Esophagus muscularis mucosa (tissue), 4 donors: ENCODE data around the gene ARHGAP24.

Experiments used
- CTCF ChIP-seq, 3 experiments: fragments of 200-600 bp in 2 of 3; fragments of 450-650 bp in 1 of 3; sonication (generic) in 2 of 3; IDR thresholded peaks; one replicate each; pipeline ENCODE4 v1.5.1; 2017 to 2019; ENCODE audit warnings: antibody characterized with exemption in 3 of 3, mild to moderate bottlenecking in 2 of 3, moderate library complexity in 1 of 3
- EP300 ChIP-seq: sonication (generic); formaldehyde crosslinking; IDR thresholded peaks from one replicate; pipeline ENCODE4 v1.6.1; 2017; ENCODE audit warnings: antibody characterized with exemption
- POLR2A ChIP-seq: fragments of 450-650 bp; IDR thresholded peaks from one replicate; pipeline ENCODE4 v1.6.1; 2017; ENCODE audit warnings: antibody characterized with exemption, moderate library complexity, mild to moderate bottlenecking, low read depth
- POLR2AphosphoS5 ChIP-seq, 2 donors: sonication (generic); formaldehyde crosslinking; IDR thresholded peaks; one replicate each; pipeline ENCODE4 v1.6.1; 2017; ENCODE audit warnings: antibody characterized with exemption in 2 of 2

GRCh38 chr4:85491527-85491926 is 16.6 kb downstream of the ARHGAP24 start:
- no peak for TF ChIP-seq CTCF (IDR thresholded peaks at IDR 0.05)
- TF ChIP-seq POLR2A = no peak
- no peak for TF ChIP-seq EP300
- TF ChIP-seq POLR2AphosphoS5 (IDR thresholded peaks at IDR 0.05) = no peak
